B cell (primary cell): ENCODE results near the gene IFI44L.

Source experiments
- EZH2 ChIP-seq: IDR thresholded peaks from 2 replicates; pipeline ENCODE4 v1.6.1; 2012; ENCODE audit warnings: borderline replicate concordance, low read depth, mild to moderate bottlenecking, moderate library complexity, low read length; ENCODE audit not compliant: insufficient read depth, poor library complexity, severe bottlenecking
- TF ChIP-seq, protein P1 (sequence below): fragments of 200-600 bp; IDR thresholded peaks from one replicate; pipeline ENCODE4 v1.8.0; 2022; ENCODE audit warnings: antibody characterized with exemption, mild to moderate bottlenecking

DNA sequence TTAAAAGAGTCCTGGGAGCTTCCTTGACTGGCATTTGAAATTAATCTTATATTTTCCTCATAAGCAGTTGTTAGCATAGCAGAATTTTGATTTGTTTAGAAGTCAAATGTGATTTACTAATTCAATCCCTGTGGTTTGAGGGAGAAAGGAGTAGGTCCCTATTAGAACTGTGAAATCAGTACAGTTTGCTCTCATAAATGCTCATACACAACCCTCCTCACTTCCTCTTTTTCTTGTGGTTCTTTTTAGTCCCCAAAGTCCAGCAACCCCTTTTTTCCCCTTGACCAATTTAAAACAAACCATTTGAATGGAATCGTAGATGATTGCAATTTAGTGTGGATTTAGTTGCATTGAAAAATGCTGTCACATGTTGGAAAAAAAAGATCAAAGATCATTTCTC, 20.2 kb downstream of the IFI44L start:
- TF ChIP-seq, protein P1, sequence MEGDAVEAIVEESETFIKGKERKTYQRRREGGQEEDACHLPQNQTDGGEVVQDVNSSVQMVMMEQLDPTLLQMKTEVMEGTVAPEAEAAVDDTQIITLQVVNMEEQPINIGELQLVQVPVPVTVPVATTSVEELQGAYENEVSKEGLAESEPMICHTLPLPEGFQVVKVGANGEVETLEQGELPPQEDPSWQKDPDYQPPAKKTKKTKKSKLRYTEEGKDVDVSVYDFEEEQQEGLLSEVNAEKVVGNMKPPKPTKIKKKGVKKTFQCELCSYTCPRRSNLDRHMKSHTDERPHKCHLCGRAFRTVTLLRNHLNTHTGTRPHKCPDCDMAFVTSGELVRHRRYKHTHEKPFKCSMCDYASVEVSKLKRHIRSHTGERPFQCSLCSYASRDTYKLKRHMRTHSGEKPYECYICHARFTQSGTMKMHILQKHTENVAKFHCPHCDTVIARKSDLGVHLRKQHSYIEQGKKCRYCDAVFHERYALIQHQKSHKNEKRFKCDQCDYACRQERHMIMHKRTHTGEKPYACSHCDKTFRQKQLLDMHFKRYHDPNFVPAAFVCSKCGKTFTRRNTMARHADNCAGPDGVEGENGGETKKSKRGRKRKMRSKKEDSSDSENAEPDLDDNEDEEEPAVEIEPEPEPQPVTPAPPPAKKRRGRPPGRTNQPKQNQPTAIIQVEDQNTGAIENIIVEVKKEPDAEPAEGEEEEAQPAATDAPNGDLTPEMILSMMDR = no peak
- no peak for TF ChIP-seq EZH2
